ENCODE data around the gene UBE2V1. TPM values are rescaled to one million over a fixed set of nuclear protein-coding genes. Genes with fewer than 3 reads are reported as not detected.

Gene UBE2V1
- total RNA-seq, 1 donor from 2014 or later: 138 TPM

DNA sequence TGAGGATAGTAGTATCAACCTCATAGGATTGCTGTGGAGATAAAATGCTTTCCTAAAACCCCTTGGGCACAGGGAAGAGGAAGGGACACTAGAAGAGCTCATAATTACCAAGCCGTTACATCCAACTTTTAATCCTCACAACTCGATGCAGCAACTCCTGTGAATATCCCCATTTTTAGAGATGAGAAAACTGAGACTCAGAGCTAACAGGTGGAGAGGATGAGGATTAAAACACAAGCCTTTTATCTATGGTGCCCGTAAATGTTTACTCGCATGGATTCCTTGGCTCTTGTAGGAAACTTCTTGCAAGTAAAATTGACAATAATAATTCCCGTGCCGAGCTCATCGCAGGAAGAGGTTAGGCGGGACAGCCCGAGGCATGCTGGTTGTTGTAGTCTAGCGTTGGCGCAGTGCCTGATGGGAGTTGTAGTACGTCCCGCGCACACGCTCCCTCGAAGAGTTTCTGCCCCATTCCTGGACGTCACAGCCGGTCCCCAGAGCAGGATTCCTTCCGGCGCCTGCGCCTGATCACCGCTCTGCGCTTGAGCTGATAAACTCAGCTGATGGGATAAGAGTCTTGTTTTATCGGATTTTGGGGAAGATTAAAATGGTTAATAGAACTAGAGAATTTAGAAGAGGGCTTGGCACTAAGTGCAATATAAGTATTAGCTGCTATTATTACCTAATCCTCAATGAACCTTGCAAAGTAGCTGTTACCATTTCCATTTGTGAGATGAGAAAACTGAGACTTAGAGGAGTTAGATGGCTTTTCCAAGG is 2.8 kb upstream of the UBE2V1 start:
- Mint-ChIP-seq H3K9me3 (no peaks in the 10 kb centered on the region), H3K27ac (peak overlapping the region; percentile 94), H3K36me3 (no peaks in the 10 kb centered on the region), H3K4me3 (peak overlapping the region; percentile 74), H3K4me1 (peaks cover 45% of the 10 kb centered on the region), H3K27me3 (ENCODE audit: low read depth) (no peaks in the 10 kb centered on the region)
- TF ChIP-seq CTCF (IDR thresholded peaks at IDR 0.05; ENCODE audit: unreplicated experiment): no peak
- DNase-seq (ENCODE audit: low spot score in 2 of 2, unreplicated experiment in 2 of 2): peak; percentile 92 to 94

- DNase-seq (ENCODE audit: low spot score in 2 of 2, unreplicated experiment in 2 of 2): no peak
- no peaks in the 10 kb centered on the region for H3K9me3 Mint-ChIP-seq
- peaks cover 52% of the 10 kb centered on the region for H3K4me1 Mint-ChIP-seq
- H3K27ac Mint-ChIP-seq: peak overlapping the region; percentile 94
- no peaks in the 10 kb centered on the region for H3K27me3 Mint-ChIP-seq (ENCODE audit: low read depth)
- no peaks in the 10 kb centered on the region for H3K36me3 Mint-ChIP-seq
- no peak for TF ChIP-seq CTCF (IDR thresholded peaks at IDR 0.05; ENCODE audit: unreplicated experiment)
- peak overlapping the region; percentile 74 for H3K4me3 Mint-ChIP-seq
These were observed 2.1 kb upstream of the UBE2V1 start for GRCh38 chr20:50115041-50115512.

- Mint-ChIP-seq H3K27me3 (ENCODE audit: low read depth) (no peaks in the 10 kb centered on the region), H3K36me3 (no peaks in the 10 kb centered on the region), H3K4me3 (peak overlapping the region; percentile 95), H3K27ac (peak overlapping the region; percentile 97), H3K9me3 (no peaks in the 10 kb centered on the region), H3K4me1 (peaks cover 62% of the 10 kb centered on the region)
- DNase-seq (ENCODE audit: low spot score in 2 of 2, unreplicated experiment in 2 of 2): no peak
- no peak for TF ChIP-seq CTCF (IDR thresholded peaks at IDR 0.05; ENCODE audit: unreplicated experiment)
These were observed 672 bp upstream of the UBE2V1 start for GRCh38 chr20:50113420-50114224.

DNA sequence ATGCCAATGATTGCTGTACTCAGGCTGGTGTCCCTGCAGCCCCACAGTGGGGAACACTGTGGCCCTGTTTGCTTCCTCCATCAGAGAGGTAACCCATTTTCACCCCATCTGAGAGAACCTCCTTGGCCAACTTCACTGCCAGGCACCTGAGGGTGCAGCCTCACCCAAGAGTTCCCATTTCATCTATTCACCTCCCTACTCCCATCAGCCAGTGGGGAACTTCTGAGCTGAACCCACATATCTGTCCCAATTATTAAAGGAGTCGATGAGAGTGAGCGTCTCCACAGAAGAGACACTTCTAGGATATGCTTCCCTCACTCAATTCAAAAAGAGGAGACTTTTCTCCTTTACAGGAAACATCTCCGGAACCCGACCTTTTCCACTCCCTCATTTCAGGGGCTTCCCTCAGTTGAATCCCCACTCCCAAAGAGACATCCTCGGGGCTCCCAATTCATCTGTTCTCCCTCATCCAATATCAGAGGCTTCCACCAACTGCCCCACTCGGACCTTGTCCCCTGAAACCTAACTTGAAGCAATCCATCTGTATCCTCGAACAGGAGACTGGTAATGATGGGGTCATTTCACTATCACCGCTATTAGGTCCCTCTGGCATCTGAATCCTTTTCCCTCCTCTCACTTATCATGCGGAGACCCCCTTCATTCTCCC is 988 bp downstream of the UBE2V1 start:
- Mint-ChIP-seq H3K27me3 (ENCODE audit: low read depth) (no peaks in the 10 kb centered on the region), H3K4me3 (peak overlapping the region; percentile 95), H3K4me1 (peaks cover 71% of the 10 kb centered on the region), H3K27ac (peak overlapping the region; percentile 65), H3K36me3 (no peaks in the 10 kb centered on the region), H3K9me3 (no peaks in the 10 kb centered on the region)
- no peak for TF ChIP-seq CTCF (IDR thresholded peaks at IDR 0.05; ENCODE audit: unreplicated experiment)
- no peak for DNase-seq (ENCODE audit: low spot score in 2 of 2, unreplicated experiment in 2 of 2)

DNA sequence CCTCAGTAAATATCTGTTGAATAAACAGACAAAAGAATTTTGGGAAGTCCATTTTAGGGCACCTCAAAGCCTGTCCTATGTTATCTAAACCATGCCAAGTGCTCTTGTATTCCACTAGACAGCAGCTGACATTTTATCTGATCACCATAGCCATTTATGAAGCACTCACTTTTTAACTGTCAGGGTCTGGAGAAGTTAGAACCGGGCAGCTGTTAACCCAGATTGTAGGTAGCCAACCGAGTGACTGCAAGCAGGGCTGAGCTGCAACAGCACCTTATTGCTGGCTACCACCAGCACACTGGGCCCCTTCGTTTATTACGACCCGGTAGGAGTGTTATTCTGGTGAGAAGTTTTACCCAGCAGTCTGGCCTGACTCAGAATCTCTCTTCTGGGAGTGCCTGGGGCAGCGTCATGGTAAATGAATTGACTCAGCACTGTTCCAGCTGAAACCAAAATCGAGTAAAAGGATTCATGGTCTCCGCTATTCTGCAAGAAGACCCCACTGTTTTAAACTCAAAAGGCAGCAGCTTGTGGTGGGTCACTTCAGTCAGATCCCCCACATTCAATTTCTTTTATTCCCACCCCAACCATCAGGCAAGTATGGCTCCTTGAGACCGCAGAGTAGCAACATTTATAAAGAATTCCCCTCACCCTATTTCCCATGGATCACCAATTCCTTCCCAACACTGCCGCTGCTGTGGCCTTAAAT is 1.7 kb downstream of the UBE2V1 start:
- Mint-ChIP-seq H3K27me3 (ENCODE audit: low read depth) (no peaks in the 10 kb centered on the region), H3K36me3 (no peaks in the 10 kb centered on the region), H3K27ac (peak overlapping the region; percentile 65), H3K9me3 (no peaks in the 10 kb centered on the region), H3K4me1 (peaks cover 70% of the 10 kb centered on the region), H3K4me3 (peak overlapping the region; percentile 95)
- no peak for DNase-seq (ENCODE audit: low spot score in 2 of 2, unreplicated experiment in 2 of 2)
- TF ChIP-seq CTCF (IDR thresholded peaks at IDR 0.05; ENCODE audit: unreplicated experiment): no peak
